Retina (tissue), 1 donor: ENCODE measurements around the gene NME1.
"Not testable (repeated sequence)": the region's sequence is repeated elsewhere in the genome, so short reads cannot be mapped to it uniquely, and the experiment has no call there.

Source experiments
- DNase-seq: peaks from one replicate; pipeline ENCODE4 v3.0.0-alpha.2; 2016

Gene NME1

GRCh38 chr17:51153210-51154072 lies at the start of gene NME1:
Gene NME1 (plus strand): TSS chr17:51153559. CDS start chr17:51155655, 2,096 bp downstream.
- DNase-seq, result peak; percentile 98

GRCh38 chr17:51107778-51108177 lies 45.6 kb upstream of the NME1 start:
- DNase-seq, result no peak

GRCh38 chr17:51112303-51113222 lies 40.8 kb upstream of the NME1 start:
- DNase-seq, result not testable (repeated sequence)

GRCh38 chr17:51115179-51115578 lies 38.2 kb upstream of the NME1 start:
- no peak for DNase-seq

- no peak for DNase-seq
These were observed 34.8 kb upstream of the NME1 start for GRCh38 chr17:51118330-51119195.

GRCh38 chr17:51119415-51120356 lies 33.7 kb upstream of the NME1 start:
- peak; percentile 70 for DNase-seq

GRCh38 chr17:51120357-51120738 lies 33.0 kb upstream of the NME1 start:
- DNase-seq, result peak; percentile 90

GRCh38 chr17:51120739-51121619 lies 32.4 kb upstream of the NME1 start, which contains the start of gene SPAG9:
Gene SPAG9 (minus strand): TSS chr17:51120868. CDS start chr17:51120656, 212 bp downstream.
- peak; percentile 92 for DNase-seq

- DNase-seq, result peak; percentile 66
These were observed 31.5 kb upstream of the NME1 start for GRCh38 chr17:51121620-51122472.

- not testable (repeated sequence) for DNase-seq
These were observed 30.8 kb upstream of the NME1 start for GRCh38 chr17:51122473-51123115.

GRCh38 chr17:51124640-51125503 lies 28.5 kb upstream of the NME1 start:
- DNase-seq, result no peak

- DNase-seq, result no peak
These were observed 25.3 kb upstream of the NME1 start for GRCh38 chr17:51128076-51128475.

- DNase-seq, result no peak
These were observed 20.4 kb upstream of the NME1 start for GRCh38 chr17:51132964-51133319.

- DNase-seq, result no peak
These were observed 20.0 kb upstream of the NME1 start for GRCh38 chr17:51133365-51133764.

GRCh38 chr17:51135956-51136355 lies 17.4 kb upstream of the NME1 start:
- no peak for DNase-seq

- no peak for DNase-seq
These were observed 10.8 kb upstream of the NME1 start for GRCh38 chr17:51142597-51142996.

GRCh38 chr17:51144266-51145022 lies 8.9 kb upstream of the NME1 start:
- no peak for DNase-seq
